Dedifferentiated amniotic fluid mesenchymal stem cell (primary cell): Measurements from ENCODE around the gene KLF18.
"Not testable (repeated sequence)": the region's sequence is repeated elsewhere in the genome, so short reads cannot be mapped to it uniquely, and the experiment has no call there.

Experiments
- DNase-seq: peaks from one replicate; pipeline ENCODE4 v3.0.0-alpha.2; 2016; ENCODE audit errors: extremely low spot score

KLF18 gene

GRCh38 chr1:44120398-44120949 lies 21.0 kb downstream of the KLF18 start:
- no peak for DNase-seq

DNA sequence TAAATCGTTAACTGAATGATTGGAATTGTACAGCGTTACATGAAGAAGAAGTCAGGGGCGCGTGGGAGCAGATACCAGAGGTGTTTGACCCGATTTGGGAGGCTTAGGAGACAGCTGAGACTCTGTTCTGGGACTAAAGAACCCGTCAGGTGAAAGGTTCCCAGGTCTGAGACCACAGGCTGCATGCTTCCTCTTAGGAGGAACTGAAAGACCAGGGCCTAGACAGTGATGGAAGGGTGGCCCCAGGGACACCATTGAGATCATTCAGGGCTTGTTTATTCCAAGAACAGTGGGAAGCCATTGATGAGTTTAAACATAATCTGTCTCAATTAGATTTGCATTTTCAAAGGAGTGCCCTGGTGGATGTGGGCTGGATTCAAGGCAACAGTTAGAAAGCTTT lies 21.9 kb downstream of the KLF18 start:
- DNase-seq: no peak

GRCh38 chr1:44118682-44119081 lies 22.7 kb downstream of the KLF18 start, which contains the start of gene KLF17:
Gene KLF17 (plus strand): TSS chr1:44118821. CDS start chr1:44118908, 87 bp downstream.
- DNase-seq: no peak

GRCh38 chr1:44117272-44117671 lies 24.2 kb downstream of the KLF18 start:
- DNase-seq: not testable (repeated sequence)

- DNase-seq: no peak
Observed at GRCh38 chr1:44114098-44114497, 27.3 kb downstream of the KLF18 start.

DNA sequence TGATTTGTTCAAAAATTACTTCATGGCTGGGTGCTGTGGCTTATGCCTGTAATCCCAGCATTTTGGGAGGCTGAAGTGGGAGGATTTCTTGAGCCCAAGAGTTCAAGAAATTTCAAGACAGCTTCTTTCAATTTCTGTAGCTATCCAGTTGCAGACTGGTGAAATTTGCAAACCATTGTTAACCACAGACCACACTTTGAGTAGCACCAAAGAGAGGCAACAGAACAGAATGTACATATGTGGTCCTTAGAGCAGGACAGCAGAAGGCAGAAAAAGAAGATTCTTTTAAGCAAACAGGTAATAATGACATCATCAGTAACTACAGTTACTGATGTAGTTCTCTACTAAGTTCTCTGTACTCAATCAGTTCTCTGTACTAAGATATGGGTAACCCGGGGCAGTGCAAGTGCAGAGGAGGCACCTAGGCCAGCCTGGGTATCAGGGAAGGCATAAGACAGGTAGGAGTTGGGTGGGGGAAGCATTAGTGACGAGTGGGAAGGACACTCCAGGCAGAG lies 28.3 kb downstream of the KLF18 start:
- DNase-seq: no peak

DNA sequence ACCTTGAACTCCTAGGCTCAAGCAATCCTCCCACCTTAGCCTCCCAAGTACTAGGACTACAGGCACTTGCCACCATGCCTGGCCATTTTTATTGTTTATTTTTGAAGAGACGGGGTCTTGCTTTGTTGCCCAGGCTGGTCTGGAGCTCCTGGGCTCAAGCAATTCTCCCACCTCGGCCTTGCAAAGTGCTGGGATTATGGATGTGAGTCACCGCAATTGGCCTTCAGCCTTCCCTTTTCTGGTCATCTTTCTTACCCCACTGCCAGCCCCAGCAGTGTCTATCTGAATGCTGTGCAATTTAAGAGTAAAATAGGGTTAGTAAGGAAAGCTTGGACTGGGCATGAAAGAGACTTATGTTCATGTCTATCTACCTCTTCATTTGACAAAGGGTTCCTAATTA lies 28.9 kb downstream of the KLF18 start:
- DNase-seq: no peak

DNA sequence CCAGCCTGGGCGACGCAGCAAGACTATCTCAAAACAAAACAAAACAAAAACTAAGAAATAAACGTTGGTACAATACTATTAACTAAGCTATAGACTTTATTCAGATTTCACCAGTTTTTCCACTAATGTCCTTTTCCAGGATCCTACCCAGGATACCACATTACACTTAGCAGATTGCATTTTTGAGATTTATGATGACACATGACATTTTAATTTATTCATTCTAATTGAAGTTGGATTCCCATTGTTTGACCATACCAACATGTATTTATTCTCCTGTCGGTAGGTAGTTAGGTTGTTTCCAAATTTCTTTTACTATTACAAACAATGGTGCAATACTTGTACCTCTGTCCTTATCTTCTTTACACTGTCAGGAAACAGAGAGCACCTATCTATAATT lies 29.6 kb downstream of the KLF18 start:
- DNase-seq: no peak

DNA sequence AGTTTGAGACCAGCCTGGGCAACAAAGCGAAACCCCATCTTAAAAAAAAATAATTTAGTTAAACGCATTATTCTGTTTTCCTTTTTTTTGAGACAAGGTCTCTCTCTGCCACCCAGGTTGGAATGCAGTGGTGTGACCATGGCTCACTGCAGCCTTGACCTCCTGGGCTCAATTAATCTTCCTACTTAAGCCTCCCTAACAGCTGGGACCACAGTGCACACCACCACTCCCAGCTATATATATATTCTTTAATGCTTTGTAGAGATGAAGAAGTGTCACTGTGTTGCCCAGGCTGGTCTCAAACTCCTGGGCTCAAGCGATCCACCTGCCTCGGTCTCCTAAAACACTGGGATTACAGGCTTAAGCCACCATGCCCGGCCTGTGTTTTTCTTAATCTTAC lies 30.5 kb downstream of the KLF18 start:
- DNase-seq: no peak

GRCh38 chr1:44108971-44109370 lies 32.5 kb downstream of the KLF18 start:
- no peak for DNase-seq

GRCh38 chr1:44108241-44108640 lies 33.2 kb downstream of the KLF18 start:
- DNase-seq: peak; percentile 28

DNA sequence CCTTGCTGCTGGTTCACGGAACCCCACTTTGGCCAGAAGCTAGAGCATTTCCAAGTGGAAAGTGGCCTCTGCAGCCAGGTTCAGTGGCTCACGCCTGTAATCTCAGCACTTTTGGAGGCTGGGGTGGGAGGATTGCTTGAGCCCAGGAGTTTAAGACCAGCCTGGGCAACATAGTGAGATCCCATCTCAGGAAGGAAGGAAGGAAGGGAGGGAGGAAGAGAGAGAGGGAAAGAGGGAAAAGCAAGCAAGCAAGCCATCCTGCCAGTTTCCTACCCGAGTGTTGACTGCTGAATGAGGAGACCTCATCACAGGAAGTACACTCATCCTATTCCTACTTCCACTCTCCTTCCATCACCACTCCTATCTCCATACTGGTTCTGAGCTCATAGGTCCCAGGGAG lies 35.6 kb downstream of the KLF18 start:
- no peak for DNase-seq

DNA sequence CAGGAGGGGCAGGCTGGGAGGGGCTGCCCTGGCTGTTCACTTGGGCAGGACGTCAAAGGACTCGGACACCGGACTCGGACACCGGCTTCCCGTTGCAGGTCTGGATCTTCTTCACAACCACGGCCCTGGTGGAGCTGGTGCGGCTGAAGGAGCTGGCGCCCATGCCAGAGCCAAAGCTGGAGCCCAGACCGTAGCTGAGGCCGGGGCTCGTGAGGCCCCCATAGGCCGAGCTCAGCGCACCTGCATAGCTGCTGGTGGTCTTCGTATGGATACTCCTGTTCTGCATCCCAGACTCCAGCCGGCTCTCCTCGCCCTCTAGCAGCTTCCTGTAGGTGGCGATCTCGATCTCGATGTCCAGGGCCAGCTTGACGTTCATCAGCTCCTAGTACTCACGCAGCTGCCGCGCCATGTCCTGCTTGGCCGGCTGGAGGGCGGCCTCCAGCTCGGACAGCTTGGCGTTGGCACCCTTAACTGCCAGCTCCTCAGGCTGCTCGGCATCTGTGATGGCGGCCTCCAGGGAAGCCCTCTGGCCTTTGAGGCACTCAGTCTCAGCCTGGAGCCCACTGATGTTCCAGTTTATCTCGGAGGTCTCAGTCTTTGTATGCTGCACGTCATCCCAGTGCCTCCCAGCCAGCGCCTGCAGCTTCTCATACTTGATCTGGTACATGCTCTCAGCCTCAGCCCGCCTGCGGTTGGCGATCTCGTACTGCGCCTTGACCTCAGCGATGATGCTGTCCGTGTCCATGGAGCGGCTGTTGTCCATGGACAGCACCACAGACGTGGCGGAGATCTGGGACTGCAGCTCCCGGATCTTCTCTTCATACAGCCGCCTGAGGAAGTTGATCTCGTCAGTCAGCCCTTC lies 37.9 kb downstream of the KLF18 start:
- DNase-seq: no peak

- no peak for DNase-seq
Observed at GRCh38 chr1:44101328-44101727, 40.1 kb downstream of the KLF18 start.

- no peak for DNase-seq
Observed at GRCh38 chr1:44100183-44100868, 41.1 kb downstream of the KLF18 start.

GRCh38 chr1:44094047-44094446 lies 47.4 kb downstream of the KLF18 start:
- no peak for DNase-seq

DNA sequence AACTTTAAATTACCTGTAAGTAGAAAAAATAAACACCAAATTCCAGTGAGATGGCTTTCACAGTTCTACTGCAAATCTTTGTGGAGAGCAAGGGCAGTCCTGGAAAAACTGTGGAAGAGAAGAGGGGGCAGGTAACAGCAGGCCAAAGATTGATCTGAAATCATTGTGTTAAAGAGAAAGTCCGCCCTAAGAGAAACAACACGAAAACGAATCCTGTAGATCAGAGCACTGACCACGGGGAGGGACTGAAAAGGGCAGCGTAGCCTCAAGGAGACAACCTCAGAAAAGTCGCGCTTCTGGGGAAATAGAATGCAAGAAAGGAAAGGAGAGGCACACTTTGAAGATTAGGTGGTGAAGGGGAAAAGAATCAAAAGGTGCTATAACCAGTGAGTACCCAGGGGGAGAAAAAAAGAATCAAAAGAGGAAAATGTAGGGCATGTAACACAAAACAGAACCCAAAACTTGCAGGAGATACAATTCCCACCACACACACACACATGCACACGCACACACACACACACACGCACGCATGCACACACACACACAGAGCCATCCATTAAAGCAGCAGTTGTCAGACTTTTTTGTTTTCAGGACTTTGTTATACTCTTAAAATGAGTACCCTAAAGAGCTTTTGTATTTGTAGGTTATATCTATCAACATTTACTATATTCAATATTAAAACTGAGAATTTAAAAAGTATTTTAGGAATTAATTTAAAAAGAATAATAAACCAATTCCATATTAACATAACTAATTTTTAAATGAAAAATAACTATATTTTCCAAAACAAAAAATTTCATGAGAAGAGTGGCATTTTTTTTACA lies 50.8 kb downstream of the KLF18 start:
- DNase-seq: no peak

DNA sequence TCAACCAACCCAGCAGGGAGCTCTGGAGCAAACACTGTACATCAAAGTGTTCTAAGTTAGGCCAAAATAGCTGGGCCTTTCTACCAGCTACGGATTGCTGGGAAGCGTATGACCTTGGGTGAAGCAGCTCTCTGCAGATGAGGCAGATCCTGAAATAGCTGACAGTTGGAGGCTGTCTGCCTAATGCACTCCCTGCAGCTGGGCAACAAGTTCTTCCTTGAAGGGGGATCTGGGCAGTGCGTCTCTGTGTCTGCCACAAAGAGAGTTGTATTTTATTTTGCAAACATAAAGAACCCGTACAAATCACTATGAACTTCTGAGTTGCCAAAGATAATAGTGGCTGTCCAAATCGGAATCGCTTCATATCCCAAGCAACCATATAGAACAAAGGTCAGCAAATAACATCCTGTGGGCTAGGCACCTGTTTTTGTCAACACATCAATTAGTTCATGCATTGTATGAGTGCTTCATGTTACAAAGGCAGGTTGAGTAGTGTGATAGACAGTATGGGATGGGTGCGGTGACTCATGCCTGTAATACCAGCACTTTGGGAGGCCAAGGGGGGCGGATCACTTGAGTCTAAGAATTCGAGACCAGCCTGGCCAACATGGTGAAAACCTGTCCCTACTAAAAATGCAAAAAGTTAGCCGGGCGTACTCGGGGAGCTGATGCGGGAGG lies 51.9 kb downstream of the KLF18 start:
- DNase-seq: no peak
